ENCODE data around the gene ZNF629. TPM values are rescaled to one million over a fixed set of nuclear protein-coding genes. Genes with fewer than 3 reads are reported as not detected.

ZNF629 gene
- total and polyA plus RNA-seq, 8 donors, result 4.5 to 8.6 (median 6.0) TPM

- DNase-seq, result peak in 1 of 6 donors; percentile 44
- Histone ChIP-seq H3K36me3 (peaks cover 17 to 51% (median 44%) of the 10 kb centered on the region in 3 donors), H3K4me3 (no peak overlapping the region), H3K9me3 (no peaks in the 10 kb centered on the region), H3K27me3 (no peaks in the 10 kb centered on the region), H3K4me1 (peaks cover 7 to 18% (median 13%) of the 10 kb centered on the region in 3 donors), H3K27ac (no peak overlapping the region)
- TF ChIP-seq CTCF (IDR thresholded peaks at IDR 0.05), result no peak
- intact Hi-C loops (cut with DNase I), result loop anchor here in 1 of 3 donors (10.0 kb wide), 1 partner anchor 111 kb away; no protein-coding TSS in a partner anchor
- 82 to 91% methylated on average over 11 of the region's 11 CpGs for WGBS, 2 donors
- no peak for FAIRE-seq
- no peak for ATAC-seq
Observed at GRCh38 chr16:30764086-30764485, 22.9 kb downstream of the ZNF629 start.

GRCh38 chr16:30762991-30763725 is 23.8 kb downstream of the ZNF629 start:
- ATAC-seq (no peak), DNase-seq (peak in 1 of 6 donors; percentile 37), FAIRE-seq (no peak)
- Histone ChIP-seq H3K9me3 (no peaks in the 10 kb centered on the region), H3K4me3 (peak overlapping the region in 3 of 4 donors; percentile 67 to 91 (median 89)), H3K27ac (peak overlapping the region in 1 of 4 donors; percentile 79), H3K36me3 (peaks cover 17 to 42% (median 35%) of the 10 kb centered on the region in 3 donors), H3K4me1 (peaks cover 7 to 18% (median 13%) of the 10 kb centered on the region in 3 donors), H3K27me3 (no peaks in the 10 kb centered on the region)
- WGBS, 2 donors, result 45 to 50% methylated on average over 15 of the region's 15 CpGs
- TF ChIP-seq CTCF (IDR thresholded peaks at IDR 0.05), result no peak
- intact Hi-C loops (cut with DNase I), result loop anchor here in 1 of 3 donors (10.0 kb wide), 1 partner anchor 112 kb away; no protein-coding TSS in a partner anchor

GRCh38 chr16:30761928-30762902 is 24.8 kb downstream of the ZNF629 start, which contains the start of the genes CFAP119 and RNF40:
CFAP119 (minus strand) TSS chr16:30762062; CDS start chr16:30761748, 314 bp downstream.
RNF40 (plus strand) TSS chr16:30762322; CDS start chr16:30762546, 224 bp downstream.
- DNase-seq (peak; percentile 96 to 99 (median 97)), ATAC-seq (peak; percentile 92 to 98 (median 96)), FAIRE-seq (peak; percentile 81)
- peaks cover 7 to 18% (median 13%) of the 10 kb centered on the region in 3 donors for H3K4me1 ChIP-seq
- H3K9me3 ChIP-seq, result no peaks in the 10 kb centered on the region
- H3K36me3 ChIP-seq, result peaks cover 17 to 33% (median 27%) of the 10 kb centered on the region in 3 donors
- no peaks in the 10 kb centered on the region for H3K27me3 ChIP-seq
- no peak for TF ChIP-seq CTCF (IDR thresholded peaks at IDR 0.05)
- intact Hi-C loops (cut with DNase I), result loop anchor here in 1 of 3 donors (10.0 kb wide), 1 partner anchor 113 kb away; no protein-coding TSS in a partner anchor
- H3K4me3 ChIP-seq, result peak within 1 kb of the TSS; percentile 67 to 91 (median 84)
- H3K27ac ChIP-seq, result peak within 1 kb of the TSS; percentile 75 to 84 (median 78)
- 0% methylated on average over 58 to 60 of the region's 60 CpGs for WGBS, 2 donors

GRCh38 chr16:30761427-30761927 is 25.5 kb downstream of the ZNF629 start:
- H3K4me3 ChIP-seq, result peak overlapping the region; percentile 67 to 91 (median 84)
- H3K36me3 ChIP-seq, result peaks cover 14 to 29% (median 26%) of the 10 kb centered on the region in 3 donors
- FAIRE-seq (no peak), DNase-seq (peak in 2 of 6 donors; percentile 64 to 65), ATAC-seq (peak; percentile 21 to 43 (median 38))
- H3K27ac ChIP-seq, result peak overlapping the region in 3 of 4 donors; percentile 23 to 75 (median 44)
- intact Hi-C loops (cut with DNase I), result loop anchor here in 1 of 3 donors (10.0 kb wide), 1 partner anchor 113 kb away; no protein-coding TSS in a partner anchor
- H3K27me3 ChIP-seq, result no peaks in the 10 kb centered on the region
- H3K9me3 ChIP-seq, result no peaks in the 10 kb centered on the region
- peaks cover 7 to 18% (median 13%) of the 10 kb centered on the region in 3 donors for H3K4me1 ChIP-seq
- 0% methylated on average over 64 of the region's 64 CpGs for WGBS, 2 donors
- no peak for TF ChIP-seq CTCF (IDR thresholded peaks at IDR 0.05)

Data from pancreas (tissue), 10 donors.